NCI-H2196 (cell line): ENCODE results near the gene RTN4R.
A peak's percentile ranks its signal among the peaks of the same experiment; 100 is the strongest.
"Not testable (repeated sequence)": the region's sequence is repeated elsewhere in the genome, so short reads cannot be mapped to it uniquely, and the experiment has no call there.

ENCODE experiments used
- DNase-seq: peaks from one replicate; lab custom pipeline; 2025; ENCODE audit not compliant: unreplicated experiment; lab: John Stamatoyannopoulos, UW

Gene RTN4R

GRCh38 chr22:20289182-20290044 is 21.3 kb upstream of the RTN4R start:
- DNase-seq: not testable (repeated sequence)

- DNase-seq: not testable (repeated sequence)
Measured at GRCh38 chr22:20286784-20287423, 18.8 kb upstream of the RTN4R start.

- not testable (repeated sequence) for DNase-seq
Measured at GRCh38 chr22:20286312-20286660, 18.2 kb upstream of the RTN4R start.

GRCh38 chr22:20285473-20286311 is 17.6 kb upstream of the RTN4R start:
- DNase-seq: peak; percentile 52

- no peak for DNase-seq
Measured at GRCh38 chr22:20284471-20285086, 16.5 kb upstream of the RTN4R start.

- DNase-seq: no peak
Measured at GRCh38 chr22:20283674-20284066, 15.6 kb upstream of the RTN4R start.

GRCh38 chr22:20282901-20283673 is 15.0 kb upstream of the RTN4R start:
- no peak for DNase-seq

- DNase-seq: no peak
Measured at GRCh38 chr22:20281891-20282290, 13.8 kb upstream of the RTN4R start.

GRCh38 chr22:20281473-20281872 is 13.4 kb upstream of the RTN4R start:
- DNase-seq: not testable (repeated sequence)

GRCh38 chr22:20280866-20281265 is 12.7 kb upstream of the RTN4R start:
- no peak for DNase-seq

GRCh38 chr22:20280163-20280562 is 12.0 kb upstream of the RTN4R start:
- DNase-seq: not testable (repeated sequence)

GRCh38 chr22:20279662-20280134 is 11.6 kb upstream of the RTN4R start:
- no peak for DNase-seq

- DNase-seq: not testable (repeated sequence)
Measured at GRCh38 chr22:20278726-20279490, 10.8 kb upstream of the RTN4R start.

- DNase-seq: not testable (repeated sequence)
Measured at GRCh38 chr22:20277936-20278635, 10.0 kb upstream of the RTN4R start.

- DNase-seq: no peak
Measured at GRCh38 chr22:20276468-20276867, 8.3 kb upstream of the RTN4R start.

GRCh38 chr22:20275836-20276235 is 7.7 kb upstream of the RTN4R start:
- DNase-seq: no peak

- not testable (repeated sequence) for DNase-seq
Measured at GRCh38 chr22:20275325-20275724, 7.2 kb upstream of the RTN4R start.

GRCh38 chr22:20274374-20274773 is 6.3 kb upstream of the RTN4R start:
- not testable (repeated sequence) for DNase-seq

GRCh38 chr22:20273758-20274181 is 5.7 kb upstream of the RTN4R start:
- no peak for DNase-seq
